SK-N-MC (cell line): ENCODE measurements around the gene PRDM15.

Source experiments
- EZH2 ChIP-seq: fragments of 200-600 bp; sonication (generic); IDR thresholded peaks from one replicate; pipeline ENCODE4 v1.6.1; 2017; ENCODE audit warnings: antibody characterized with exemption
- FOXP2 ChIP-seq: optimal IDR thresholded peaks from 2 replicates; pipeline ENCODE3; 2011; ENCODE audit warnings: mild to moderate bottlenecking, moderate library complexity; ENCODE audit not compliant: insufficient read depth; ENCODE audit errors: extremely low read length, control extremely low read depth

DNA sequence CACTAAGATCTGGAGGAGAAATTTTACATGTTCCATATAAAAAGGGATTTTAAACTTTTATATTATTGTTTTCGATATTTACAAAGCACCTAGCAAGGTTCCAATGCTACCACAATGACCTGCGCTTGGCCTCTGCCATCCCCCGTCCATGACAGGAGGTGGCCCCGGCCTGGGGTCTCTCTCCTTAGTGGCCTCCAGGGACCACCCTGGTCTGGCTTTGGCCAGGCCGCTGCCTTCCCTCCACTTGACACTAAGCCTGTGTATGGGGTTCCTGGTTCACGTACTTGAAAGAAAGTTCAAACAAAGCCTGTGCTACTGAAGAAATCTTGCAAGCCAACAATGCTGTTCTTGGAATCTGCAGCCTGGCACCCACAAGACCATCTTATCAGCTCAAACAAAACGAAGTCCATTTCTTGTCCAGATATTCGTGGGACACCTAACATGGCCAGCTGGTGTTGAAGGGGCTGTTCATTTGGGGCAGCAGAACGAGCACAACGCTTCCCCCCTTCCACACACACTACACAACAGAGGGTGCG, 12.8 kb downstream of the PRDM15 start:
- no peak for TF ChIP-seq EZH2
- no peak for TF ChIP-seq FOXP2
